Esophagus mucosa (tissue), 1 donor: ENCODE measurements around the gene ACOT7. TPM values are rescaled to one million over a fixed set of nuclear protein-coding genes. Genes with fewer than 3 reads are reported as not detected.
"Not testable (repeated sequence)": the region's sequence is repeated elsewhere in the genome, so short reads cannot be mapped to it uniquely, and the experiment has no call there.

Experiments
- ATAC-seq: fragments of 200-7000 bp; cut with Tn5 transposase; one replicate; pipeline ENCODE4 v1.9.1; 2020
- total RNA-seq: library from RNA; stranded (reverse); gene quantifications from one replicate; pipeline ENCODE4 v1.2.4, GENCODE V29; 2023
- donor health status: DM: yes; HTN: yes; CAD: no.

ACOT7 gene
- total RNA-seq, 1 donor from 2014 or later = 37.2 TPM

- not testable (repeated sequence) for ATAC-seq
Measured at GRCh38 chr1:6307682-6308081, 85.9 kb downstream of the ACOT7 start.

DNA sequence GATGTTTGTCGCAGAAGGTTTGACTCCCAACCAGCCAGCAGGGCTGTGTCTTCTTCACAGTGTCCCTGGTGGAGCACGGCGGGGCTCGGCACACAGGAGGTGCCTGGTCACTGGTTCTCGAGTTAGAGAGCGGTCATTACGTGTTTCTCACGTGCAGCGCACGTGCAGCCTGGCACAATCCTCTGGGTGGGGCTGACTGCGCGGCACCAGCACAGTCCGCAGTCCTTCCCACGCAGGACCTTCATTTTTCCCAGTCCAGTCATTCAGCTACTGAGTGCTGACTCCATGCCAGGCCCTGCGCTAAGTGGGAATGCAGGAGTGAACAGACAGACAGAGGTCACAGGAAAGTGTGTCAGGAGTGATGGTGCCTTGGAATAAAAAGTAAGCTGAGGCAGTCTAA, 86.5 kb downstream of the ACOT7 start:
- ATAC-seq = peak; percentile 19

DNA sequence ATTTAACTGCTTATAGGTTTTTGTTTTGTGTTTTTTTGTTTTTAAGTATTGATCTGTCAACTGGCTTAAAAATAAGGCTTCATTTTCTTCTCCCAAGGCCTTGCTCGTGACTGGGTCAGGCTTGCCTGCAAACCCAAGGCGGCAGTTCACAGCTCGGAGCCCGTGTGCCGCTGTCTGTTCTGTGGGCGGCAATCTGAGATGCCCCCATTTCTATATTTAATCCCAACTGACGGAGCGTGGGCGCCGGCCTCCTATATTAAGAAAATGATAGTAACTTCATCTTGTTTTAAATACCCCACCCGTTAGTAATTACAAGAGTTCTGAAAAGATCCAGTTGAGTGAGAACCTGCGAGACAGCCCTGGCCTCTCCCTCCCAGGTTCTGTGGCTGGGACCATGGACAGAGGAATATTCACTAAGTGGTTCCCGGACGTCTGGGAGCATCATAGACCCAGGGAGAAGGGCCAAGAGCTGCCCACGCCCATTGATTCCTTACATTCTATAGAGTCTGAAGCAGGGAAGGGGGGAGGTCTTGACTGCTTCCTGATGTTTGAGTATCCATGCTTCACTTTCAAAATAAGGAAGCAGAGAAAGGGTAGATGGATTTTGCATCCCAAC, 90.1 kb downstream of the ACOT7 start:
- no peak for ATAC-seq

GRCh38 chr1:6302568-6302967, 91.0 kb downstream of the ACOT7 start:
- no peak for ATAC-seq

DNA sequence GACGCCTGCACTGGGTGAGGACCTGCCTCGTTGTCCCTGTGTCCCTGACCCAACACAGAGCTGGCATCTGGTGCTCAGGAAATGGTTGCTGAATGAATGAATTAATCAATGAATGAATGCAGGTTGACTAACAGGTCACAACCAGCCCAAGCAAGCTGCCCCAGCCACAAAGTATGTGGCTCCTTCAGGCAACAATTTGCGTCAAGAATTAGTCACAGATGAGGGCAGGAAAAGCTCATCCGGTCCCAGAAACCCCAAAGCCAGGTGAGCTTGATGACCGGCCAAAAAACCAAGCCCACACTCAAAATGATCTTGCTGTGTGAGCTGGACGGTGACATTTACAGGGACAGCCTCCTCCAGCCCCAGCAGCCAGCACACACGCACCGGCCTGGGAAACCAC, 92.0 kb downstream of the ACOT7 start:
- peak; percentile 75 for ATAC-seq

DNA sequence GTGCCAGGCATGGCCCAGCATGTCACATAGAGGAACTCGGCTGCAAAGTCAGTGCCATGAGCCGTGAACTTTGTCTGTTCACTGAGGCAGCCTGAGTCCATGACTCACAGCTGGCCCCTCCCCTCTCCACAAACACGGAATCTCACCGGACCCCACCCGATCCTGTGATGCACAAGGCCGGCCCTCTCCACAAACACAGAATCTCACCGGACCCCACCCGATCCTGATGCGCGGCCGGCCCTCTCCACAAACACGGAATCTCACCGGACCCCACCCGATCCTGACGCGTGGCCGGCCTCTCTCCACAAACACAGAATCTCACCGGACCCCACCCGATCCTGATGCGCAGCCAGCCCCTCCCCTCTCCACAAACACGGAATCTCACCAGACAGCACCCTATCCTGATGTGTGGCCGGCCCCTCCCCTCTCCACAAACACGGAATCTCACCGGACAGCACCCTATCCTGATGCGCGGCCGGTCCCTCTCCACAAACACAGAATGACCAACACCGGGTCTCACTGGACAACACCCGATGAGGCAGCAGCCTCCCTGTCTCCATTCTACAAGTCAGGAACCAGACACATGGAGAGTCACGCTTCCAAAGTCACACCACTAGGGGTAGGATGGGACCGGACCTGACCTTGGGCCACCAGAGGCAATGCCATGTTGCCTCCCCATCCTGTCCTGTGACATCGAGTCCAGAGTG, 93.1 kb downstream of the ACOT7 start:
- peak; percentile 75 for ATAC-seq

DNA sequence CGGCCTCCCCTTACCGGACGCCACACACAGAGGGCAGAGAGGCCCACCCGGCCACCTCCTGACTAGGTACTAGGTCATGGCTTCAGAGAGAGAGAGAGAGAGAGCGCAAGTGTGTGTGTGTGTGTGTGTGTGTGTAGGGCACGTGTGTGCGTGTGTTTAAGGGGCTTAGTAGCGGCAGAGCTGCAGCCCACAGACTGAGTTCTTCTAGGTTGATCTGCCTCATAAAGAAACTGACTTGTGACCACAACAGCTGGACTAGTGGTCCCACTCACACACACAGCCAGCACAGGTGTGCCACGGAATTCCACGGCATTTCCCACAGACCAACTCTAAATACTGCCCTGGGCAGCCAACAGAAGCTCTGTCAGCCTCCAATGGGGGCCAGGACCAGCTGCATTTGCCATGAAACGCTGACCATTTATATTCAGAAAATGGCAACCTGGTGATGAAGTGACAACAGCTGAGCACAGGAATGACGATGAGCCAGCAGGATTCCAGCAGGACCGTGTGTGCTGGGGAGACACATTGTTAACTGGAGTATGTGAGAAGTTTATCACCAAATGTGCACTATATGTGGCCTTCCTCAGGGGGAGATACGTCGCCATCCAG, 93.9 kb downstream of the ACOT7 start:
- ATAC-seq = no peak

DNA sequence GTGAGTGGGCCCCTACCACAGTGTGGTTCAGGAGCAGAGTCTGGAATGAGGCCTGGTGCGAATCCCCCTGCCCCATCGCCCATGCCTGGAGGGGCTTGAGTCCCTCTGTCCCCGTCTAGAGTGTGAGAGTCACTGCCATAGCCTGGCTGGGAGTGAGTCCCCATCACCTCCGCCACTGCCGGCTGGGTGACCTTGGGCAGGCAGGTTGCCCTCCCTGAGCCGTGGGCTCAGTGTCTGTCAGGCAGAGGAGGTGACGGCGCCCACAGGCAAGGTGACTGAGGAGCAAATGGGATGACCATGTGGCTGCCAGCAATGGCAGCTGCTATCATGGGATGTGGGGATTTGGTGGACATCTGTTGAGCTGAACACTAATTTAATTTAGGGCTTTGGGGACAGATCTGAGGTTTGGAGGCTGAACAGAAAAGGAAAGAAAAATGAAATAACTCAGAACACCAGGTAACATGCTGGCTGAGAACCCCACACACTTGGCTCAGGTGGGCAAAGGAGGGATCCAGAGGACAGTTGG, 94.6 kb downstream of the ACOT7 start:
- ATAC-seq = no peak

GRCh38 chr1:6298530-6298929, 95.0 kb downstream of the ACOT7 start:
- no peak for ATAC-seq

DNA sequence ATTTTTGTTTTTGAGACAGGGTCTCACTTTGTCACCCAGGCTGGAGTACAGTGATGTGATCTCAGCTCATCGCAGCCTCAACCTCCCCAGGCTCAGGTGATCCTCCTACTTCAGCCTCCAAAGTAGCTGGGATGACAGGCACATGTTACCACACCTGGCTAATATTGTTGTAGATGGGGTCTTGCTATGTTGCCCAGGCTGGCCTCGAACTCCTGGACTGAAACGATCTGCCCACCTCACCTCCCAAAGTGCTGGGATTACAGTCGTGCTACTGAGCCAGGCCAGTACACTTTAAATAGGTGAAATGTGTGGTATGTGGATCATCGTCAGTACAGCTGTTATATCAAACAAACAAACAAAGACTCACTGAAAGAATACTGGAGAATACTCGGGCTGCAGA, 97.7 kb downstream of the ACOT7 start:
- ATAC-seq = no peak

DNA sequence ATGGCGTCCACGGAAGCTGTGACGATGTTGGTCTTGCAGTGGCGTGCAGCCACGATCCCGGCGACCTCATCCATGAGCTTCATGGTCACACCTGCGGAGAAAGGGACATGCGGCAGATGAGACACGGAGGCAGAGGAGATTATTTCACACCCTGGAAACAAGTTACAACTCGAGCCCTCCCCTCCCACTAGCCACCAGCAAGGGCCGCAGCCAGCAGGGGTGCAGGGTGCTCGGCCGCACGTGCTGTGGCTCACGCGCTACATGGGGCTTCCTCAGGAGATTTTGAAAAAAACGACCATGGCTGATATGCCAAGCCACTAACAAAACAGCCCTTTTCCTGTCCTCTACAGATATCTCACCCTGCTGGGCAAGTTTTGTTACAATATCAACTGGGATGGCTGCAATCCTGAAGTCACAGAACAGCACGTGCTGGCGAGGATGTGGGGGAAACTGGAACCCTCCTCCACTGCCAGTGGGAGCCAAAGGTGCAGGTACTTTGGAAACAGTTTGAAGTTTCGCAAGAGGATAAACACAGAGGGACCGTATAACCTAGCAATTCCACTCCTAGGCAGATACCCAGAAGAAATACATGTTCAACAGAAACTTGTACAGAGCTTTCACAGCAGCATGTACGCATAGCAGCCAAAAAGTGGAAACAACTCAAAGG, 98.5 kb downstream of the ACOT7 start:
- no peak for ATAC-seq

GRCh38 chr1:6294080-6294889, 99.3 kb downstream of the ACOT7 start:
- no peak for ATAC-seq

DNA sequence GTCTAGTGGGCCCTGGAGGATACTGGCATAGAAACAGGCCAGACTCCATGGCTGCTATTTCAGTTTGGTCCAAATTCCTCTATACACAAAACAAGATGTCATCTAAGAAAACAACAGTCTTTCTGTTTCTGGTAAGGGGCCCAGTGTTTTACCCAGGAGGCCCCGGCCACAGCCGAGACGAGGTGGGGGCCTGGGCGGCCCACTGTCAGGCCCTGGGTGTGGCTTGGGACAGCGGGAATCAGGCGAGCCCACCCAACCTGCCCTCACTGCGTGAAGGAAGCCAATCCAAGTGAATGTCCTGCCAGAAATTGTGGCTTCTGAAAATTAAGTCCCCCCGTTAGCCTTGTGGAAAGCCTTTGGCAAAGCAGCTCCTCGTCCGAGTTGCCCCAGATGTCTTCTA, 101.5 kb downstream of the ACOT7 start:
- ATAC-seq = no peak

GRCh38 chr1:6288665-6289064, 104.9 kb downstream of the ACOT7 start:
- no peak for ATAC-seq

DNA sequence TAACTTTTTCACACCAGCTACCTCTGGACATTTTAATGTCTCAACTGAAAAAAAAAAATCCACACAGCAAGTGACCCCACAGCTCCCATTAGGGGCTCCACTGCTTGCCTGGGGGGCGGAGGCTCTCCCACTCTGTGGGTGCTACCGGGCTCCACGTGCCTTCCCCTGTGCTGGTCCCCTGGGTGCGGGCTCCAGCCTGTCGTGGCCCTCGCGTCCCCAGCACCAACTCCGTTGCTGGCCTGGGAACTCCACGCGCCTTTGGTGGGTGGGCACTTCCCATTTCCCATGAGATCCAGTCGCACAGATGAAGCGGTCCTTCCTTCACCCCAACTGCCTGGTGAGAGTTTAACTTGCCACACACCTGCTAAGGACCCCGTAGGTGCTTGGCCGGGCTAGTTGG, 105.5 kb downstream of the ACOT7 start:
- no peak for ATAC-seq

GRCh38 chr1:6287431-6287886, 106.1 kb downstream of the ACOT7 start:
- no peak for ATAC-seq

DNA sequence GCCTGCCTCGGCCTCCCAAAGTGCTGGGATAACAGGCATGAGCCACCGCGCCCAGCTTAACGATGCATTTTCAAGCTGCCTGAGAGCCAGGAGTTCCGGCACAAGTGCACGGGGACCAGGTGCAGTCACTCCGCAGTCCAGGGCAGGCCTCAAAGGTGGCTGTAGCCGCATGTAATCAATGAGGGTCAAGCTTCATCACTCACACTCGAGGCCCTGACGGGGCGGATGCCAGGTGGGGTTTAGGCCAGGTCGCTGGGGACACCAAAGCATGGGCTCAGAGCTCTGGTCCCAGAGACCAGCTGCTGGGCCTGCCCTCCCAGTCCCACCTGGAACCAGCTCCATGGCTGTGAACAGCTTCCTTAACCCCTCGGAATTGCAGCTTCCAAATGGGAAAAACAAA, 106.5 kb downstream of the ACOT7 start:
- ATAC-seq = no peak

DNA sequence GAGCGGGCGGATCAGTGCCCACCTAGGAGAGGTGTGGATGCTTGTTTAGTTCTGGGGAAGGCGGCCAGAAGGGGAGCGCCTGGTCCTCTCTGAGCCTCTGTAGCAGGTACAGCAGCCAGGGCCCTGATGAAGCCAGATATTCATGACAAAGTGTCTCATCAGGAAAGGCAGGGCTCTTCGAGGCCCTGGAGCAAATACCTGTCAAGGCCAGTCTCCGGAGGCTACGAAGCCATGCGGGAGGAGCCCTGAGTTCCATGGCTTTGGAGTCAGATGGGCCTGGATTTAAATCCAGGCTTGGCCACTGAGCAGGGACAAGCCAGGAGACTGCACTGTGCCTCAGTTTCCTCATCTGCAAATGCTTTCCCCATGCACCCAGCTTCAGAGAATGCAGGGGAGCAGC, 107.3 kb downstream of the ACOT7 start:
- no peak for ATAC-seq

DNA sequence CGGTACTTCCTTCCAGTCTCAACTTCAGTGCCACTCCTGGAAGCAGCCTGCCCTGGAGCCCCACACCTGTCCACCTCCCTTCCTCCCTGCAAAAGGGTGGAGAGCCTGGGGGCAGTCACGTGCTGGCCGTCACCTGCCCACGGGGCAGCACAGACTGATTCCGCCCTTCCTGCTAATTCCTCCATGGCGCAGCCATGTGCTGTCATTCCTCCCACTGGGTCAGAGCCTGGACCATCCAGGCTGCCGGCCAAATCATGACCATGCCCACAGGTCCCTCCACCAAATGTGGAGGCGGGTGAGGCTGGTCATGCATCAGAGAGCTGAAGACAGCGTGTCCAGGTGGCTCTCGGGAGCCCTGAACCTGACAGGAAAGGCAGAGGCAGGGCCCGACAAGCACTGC, 108.2 kb downstream of the ACOT7 start:
- ATAC-seq = no peak

- ATAC-seq = no peak
Measured at GRCh38 chr1:6282577-6283270, 110.8 kb downstream of the ACOT7 start.

DNA sequence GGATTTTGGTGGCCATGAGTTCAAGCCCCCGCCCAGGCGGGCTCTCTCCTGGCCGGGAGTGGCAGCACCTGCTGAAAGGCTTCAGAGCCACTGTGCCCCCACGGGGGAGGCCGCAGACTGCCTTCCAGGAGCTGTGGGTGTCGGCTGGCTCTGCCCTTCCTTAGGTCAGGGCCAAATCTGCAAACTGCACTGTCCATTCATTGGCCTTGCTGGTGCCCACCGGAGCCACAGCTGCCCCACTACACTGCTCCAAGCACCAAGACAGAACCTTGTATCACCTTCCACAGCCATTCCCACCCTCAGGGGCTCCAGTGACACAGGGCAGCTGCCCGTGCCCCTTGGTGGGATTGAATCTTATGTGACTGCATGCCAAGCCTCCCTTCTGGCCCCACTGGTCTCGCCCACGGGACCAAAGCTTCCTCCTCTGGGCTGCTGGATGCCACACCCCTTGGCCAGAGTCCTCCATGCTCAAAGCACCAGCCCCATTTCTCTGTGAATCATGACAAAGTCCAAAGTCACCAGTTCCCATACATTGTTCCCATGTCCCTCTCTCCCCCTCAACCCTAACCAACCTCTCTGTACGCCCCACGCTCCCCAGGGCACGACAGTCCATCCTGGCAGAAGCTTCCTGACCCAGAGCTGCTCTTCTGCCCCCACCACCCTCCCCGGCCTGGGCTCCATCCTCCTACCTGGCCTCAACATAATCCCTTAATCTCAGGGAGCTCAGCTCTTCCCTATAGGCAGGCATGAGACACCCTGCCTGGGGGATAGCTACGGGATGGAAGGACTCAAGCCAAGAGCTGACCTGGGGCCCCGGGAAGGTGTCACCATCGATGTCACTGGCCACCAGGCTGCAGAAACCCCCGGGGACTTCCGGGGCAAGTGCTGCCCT, 111.8 kb downstream of the ACOT7 start:
- ATAC-seq = no peak
